Measurements from ENCODE around the gene RIMBP2.
"Not testable (repeated sequence)": the region's sequence is repeated elsewhere in the genome, so short reads cannot be mapped to it uniquely, and the experiment has no call there.

The RIMBP2 gene

GRCh38 chr12:130705178-130705822 is 10.8 kb downstream of the RIMBP2 start:
- no peaks in the 10 kb centered on the region for H3K9me3 Mint-ChIP-seq
- H3K4me3 Mint-ChIP-seq, result no peak overlapping the region
- H3K4me1 Mint-ChIP-seq (ENCODE audit: low read depth), result no peaks in the 10 kb centered on the region
- no peaks in the 10 kb centered on the region for H3K36me3 Mint-ChIP-seq (ENCODE audit: low read depth)
- H3K27me3 Mint-ChIP-seq, result no peaks in the 10 kb centered on the region
- H3K27ac Mint-ChIP-seq, result no peak overlapping the region

GRCh38 chr12:130704606-130705005 is 11.5 kb downstream of the RIMBP2 start:
- no peaks in the 10 kb centered on the region for H3K36me3 Mint-ChIP-seq (ENCODE audit: low read depth)
- no peaks in the 10 kb centered on the region for H3K9me3 Mint-ChIP-seq
- no peak overlapping the region for H3K4me3 Mint-ChIP-seq
- H3K27ac Mint-ChIP-seq, result no peak overlapping the region
- H3K4me1 Mint-ChIP-seq (ENCODE audit: low read depth), result no peaks in the 10 kb centered on the region
- no peaks in the 10 kb centered on the region for H3K27me3 Mint-ChIP-seq

- no peak overlapping the region for H3K27ac Mint-ChIP-seq
- H3K27me3 Mint-ChIP-seq, result no peaks in the 10 kb centered on the region
- H3K4me3 Mint-ChIP-seq, result no peak overlapping the region
Observed at GRCh38 chr12:130703733-130704375, 12.2 kb downstream of the RIMBP2 start.

GRCh38 chr12:130702966-130703732 is 12.9 kb downstream of the RIMBP2 start:
- no peak overlapping the region for H3K27ac Mint-ChIP-seq
- H3K27me3 Mint-ChIP-seq, result no peaks in the 10 kb centered on the region
- H3K9me3 Mint-ChIP-seq, result no peaks in the 10 kb centered on the region
- H3K4me1 Mint-ChIP-seq (ENCODE audit: low read depth), result no peaks in the 10 kb centered on the region
- no peaks in the 10 kb centered on the region for H3K36me3 Mint-ChIP-seq (ENCODE audit: low read depth)
- H3K4me3 Mint-ChIP-seq, result no peak overlapping the region

More at GRCh38 chr12:130703733-130704375, 12.2 kb downstream of the RIMBP2 start:
- Mint-ChIP-seq H3K9me3 (no peaks in the 10 kb centered on the region), H3K4me1 (ENCODE audit: low read depth) (no peaks in the 10 kb centered on the region), H3K36me3 (ENCODE audit: low read depth) (no peaks in the 10 kb centered on the region)

GRCh38 chr12:130701402-130701744 is 14.7 kb downstream of the RIMBP2 start:
- H3K36me3 Mint-ChIP-seq (ENCODE audit: low read depth), result no peaks in the 10 kb centered on the region

GRCh38 chr12:130700492-130701401 is 15.4 kb downstream of the RIMBP2 start:
- Mint-ChIP-seq H3K9me3 (no peaks in the 10 kb centered on the region), H3K27ac (no peak overlapping the region), H3K4me1 (ENCODE audit: low read depth) (no peaks in the 10 kb centered on the region), H3K36me3 (ENCODE audit: low read depth) (no peaks in the 10 kb centered on the region), H3K27me3 (peaks cover 6% of the 10 kb centered on the region), H3K4me3 (no peak overlapping the region)

More at GRCh38 chr12:130701402-130701744, 14.7 kb downstream of the RIMBP2 start:
- H3K27ac Mint-ChIP-seq, result no peak overlapping the region
- no peak overlapping the region for H3K4me3 Mint-ChIP-seq
- H3K4me1 Mint-ChIP-seq (ENCODE audit: low read depth), result no peaks in the 10 kb centered on the region
- H3K9me3 Mint-ChIP-seq, result no peaks in the 10 kb centered on the region
- peaks cover 6% of the 10 kb centered on the region for H3K27me3 Mint-ChIP-seq

- H3K4me1 Mint-ChIP-seq (ENCODE audit: low read depth), result no peaks in the 10 kb centered on the region
- H3K4me3 Mint-ChIP-seq, result no peak overlapping the region
- no peaks in the 10 kb centered on the region for H3K36me3 Mint-ChIP-seq (ENCODE audit: low read depth)
- peaks cover 16% of the 10 kb centered on the region for H3K27me3 Mint-ChIP-seq
- no peaks in the 10 kb centered on the region for H3K9me3 Mint-ChIP-seq
- no peak overlapping the region for H3K27ac Mint-ChIP-seq
Observed at GRCh38 chr12:130698106-130698505, 18.0 kb downstream of the RIMBP2 start.

GRCh38 chr12:130696379-130697100 is 19.6 kb downstream of the RIMBP2 start:
- Mint-ChIP-seq H3K4me1 (ENCODE audit: low read depth) (no peaks in the 10 kb centered on the region), H3K9me3 (no peaks in the 10 kb centered on the region), H3K36me3 (ENCODE audit: low read depth) (no peaks in the 10 kb centered on the region), H3K27me3 (peaks cover 16% of the 10 kb centered on the region), H3K27ac (no peak overlapping the region), H3K4me3 (no peak overlapping the region)

GRCh38 chr12:130695061-130695460 is 21.0 kb downstream of the RIMBP2 start:
- Mint-ChIP-seq H3K27me3 (peaks cover 16% of the 10 kb centered on the region), H3K27ac (no peak overlapping the region)

GRCh38 chr12:130689408-130690405 is 26.4 kb downstream of the RIMBP2 start:
- Mint-ChIP-seq H3K27ac (no peak overlapping the region), H3K4me1 (ENCODE audit: low read depth) (no peaks in the 10 kb centered on the region)

More at GRCh38 chr12:130695061-130695460, 21.0 kb downstream of the RIMBP2 start:
- Mint-ChIP-seq H3K9me3 (no peaks in the 10 kb centered on the region), H3K4me3 (no peak overlapping the region), H3K4me1 (ENCODE audit: low read depth) (no peaks in the 10 kb centered on the region), H3K36me3 (ENCODE audit: low read depth) (no peaks in the 10 kb centered on the region)

GRCh38 chr12:130688999-130689398 is 27.1 kb downstream of the RIMBP2 start:
- not testable (repeated sequence) for H3K4me3 Mint-ChIP-seq; H3K27me3 Mint-ChIP-seq; H3K4me1 Mint-ChIP-seq (ENCODE audit: low read depth); H3K27ac Mint-ChIP-seq; H3K36me3 Mint-ChIP-seq (ENCODE audit: low read depth); H3K9me3 Mint-ChIP-seq

More at GRCh38 chr12:130689408-130690405, 26.4 kb downstream of the RIMBP2 start:
- H3K4me3 Mint-ChIP-seq, result no peak overlapping the region
- no peaks in the 10 kb centered on the region for H3K36me3 Mint-ChIP-seq (ENCODE audit: low read depth)
- H3K9me3 Mint-ChIP-seq, result no peaks in the 10 kb centered on the region
- peaks cover 11% of the 10 kb centered on the region for H3K27me3 Mint-ChIP-seq

GRCh38 chr12:130687796-130688778 is 28.0 kb downstream of the RIMBP2 start:
- H3K27me3 Mint-ChIP-seq, result peaks cover 7% of the 10 kb centered on the region
- H3K27ac Mint-ChIP-seq, result no peak overlapping the region
- H3K4me3 Mint-ChIP-seq, result no peak overlapping the region
- H3K4me1 Mint-ChIP-seq (ENCODE audit: low read depth), result no peaks in the 10 kb centered on the region
- no peaks in the 10 kb centered on the region for H3K9me3 Mint-ChIP-seq
- no peaks in the 10 kb centered on the region for H3K36me3 Mint-ChIP-seq (ENCODE audit: low read depth)
